Posterior vena cava (tissue), 2 donors: ENCODE results near the gene SPINT2. TPM values are rescaled to one million over a fixed set of nuclear protein-coding genes. Genes with fewer than 3 reads are reported as not detected.

Experiments used
- DNase-seq: peaks from one replicate; pipeline ENCODE4 v3.0.0-alpha.2; 2020; ENCODE audit warnings: low spot score
- intact Hi-C, 2 donors: fragments of 100-400 bp; cut with DNase I; formaldehyde crosslinking; loops; one replicate each; pipeline versions ENCODE4 v1.14.1 to v1.14.2; 2022 to 2023
- total RNA-seq, 2 donors: library from RNA; stranded (reverse); fragmentation: NEBNext Ultra II Directional; extraction: Animal tissue kit (Norgen Biotek cat#: 25700); gene quantifications; one replicate each; pipeline ENCODE4 v1.2.1, GENCODE V29; 2021
- donor health status: DM: yes; HTN: yes; CAD: no.
- donor health status: DM: yes; HTN: yes; CAD: no.

The SPINT2 gene
- total RNA-seq, 2 donors from 2014 or later, result 25.1 to 39.7 TPM

DNA sequence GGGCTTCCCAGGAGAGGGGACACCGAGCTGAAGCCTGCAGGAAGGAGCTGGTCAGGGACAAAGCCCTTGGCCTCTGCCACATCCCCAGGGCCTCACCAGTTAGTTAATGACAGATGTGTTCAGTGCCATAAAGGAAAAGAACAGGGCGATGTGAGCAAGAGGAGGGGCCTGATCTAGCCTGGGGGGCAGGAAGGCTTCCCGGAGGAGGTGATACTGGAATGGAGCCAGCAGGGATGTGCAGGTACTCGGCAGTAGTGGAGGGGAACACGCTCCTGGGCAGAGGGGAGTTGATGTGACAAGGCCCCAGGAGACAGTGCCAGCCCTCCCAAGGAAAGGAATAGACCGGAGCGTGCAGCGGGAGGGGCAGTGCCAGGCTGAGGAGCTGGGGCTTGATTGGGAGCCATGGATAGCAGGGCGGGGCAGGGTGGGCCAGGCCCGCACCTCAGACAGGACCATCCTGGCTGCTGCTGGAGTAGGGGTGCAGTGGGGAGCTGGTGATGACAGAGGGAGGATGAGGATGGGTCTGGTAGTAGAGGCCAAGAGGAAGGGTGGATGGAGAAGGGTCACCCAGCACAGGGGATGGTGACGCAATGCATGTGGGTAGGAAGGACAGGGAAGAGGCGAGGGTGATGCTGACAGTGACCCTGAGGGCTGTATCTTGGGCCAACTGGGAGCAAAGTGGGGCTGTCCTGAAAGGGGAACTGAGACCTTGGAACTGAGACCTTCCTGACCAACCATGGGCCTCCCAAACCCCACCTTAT is 43.8 kb downstream of the SPINT2 start:
- DNase-seq, result no peak
- intact Hi-C loops, result no loop called here

DNA sequence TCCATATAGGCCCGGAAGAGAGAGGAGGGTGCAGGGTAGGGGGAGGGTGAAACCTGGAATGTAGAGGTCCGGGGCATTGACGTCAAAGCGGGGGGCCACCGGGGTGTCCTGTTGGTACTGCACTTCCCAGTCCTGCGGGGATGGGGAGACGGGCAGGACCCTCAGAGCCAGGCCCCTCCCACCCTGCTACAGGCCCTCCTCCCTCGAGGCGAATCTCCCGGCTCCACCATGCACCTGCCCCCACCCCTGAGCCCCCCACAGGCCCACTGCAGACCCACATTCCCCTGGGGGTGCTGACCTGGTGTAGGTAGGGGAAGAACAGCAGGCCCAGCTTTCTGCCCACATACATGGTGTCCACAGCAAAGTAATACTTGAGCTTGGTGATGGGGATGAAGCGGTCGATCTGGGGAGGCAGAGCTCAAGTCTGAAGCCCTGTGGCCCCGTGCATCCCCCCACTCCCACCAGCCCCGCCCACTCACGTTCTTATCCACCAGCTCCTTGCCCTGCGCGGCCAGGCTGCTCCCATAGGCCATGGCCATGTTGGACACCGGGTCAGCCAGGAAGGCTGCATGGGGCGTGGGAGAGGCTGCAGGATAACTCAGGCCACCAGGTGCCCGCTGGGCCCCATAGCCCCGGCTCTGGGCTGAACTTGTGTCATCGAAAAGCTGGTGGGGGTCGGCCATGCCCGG is 44.7 kb downstream of the SPINT2 start:
- no peak for DNase-seq
- intact Hi-C loops, result no loop called here

DNA sequence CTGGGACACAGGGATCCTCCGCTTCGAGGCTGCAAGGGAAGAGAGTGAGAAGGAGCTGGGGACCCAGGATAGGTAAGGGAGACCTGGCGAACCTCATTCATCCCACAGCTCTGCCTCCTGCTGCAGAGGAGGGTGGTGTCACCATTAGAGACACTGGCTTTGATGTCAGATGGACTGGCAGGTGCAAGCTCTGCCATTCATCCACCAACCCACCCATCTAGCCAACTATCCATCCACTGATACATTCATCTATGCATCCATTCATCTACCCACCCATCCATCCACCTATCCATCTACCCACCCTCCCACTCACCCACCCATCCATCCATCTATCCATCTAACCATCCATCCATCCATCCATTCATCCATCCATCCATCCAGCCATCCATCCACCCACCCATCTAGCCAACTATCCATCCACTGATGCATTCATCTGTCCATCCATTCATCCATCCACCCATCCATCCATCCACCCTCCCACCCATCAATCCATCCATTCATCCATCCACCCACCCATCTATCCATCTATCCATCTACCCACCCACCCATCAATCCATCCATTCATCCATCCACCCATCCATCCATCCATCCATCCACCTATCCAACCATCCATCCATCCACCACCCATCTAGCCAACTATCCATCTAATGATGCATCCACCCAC is 45.4 kb downstream of the SPINT2 start:
- intact Hi-C loops, result no loop called here
- DNase-seq, result no peak

DNA sequence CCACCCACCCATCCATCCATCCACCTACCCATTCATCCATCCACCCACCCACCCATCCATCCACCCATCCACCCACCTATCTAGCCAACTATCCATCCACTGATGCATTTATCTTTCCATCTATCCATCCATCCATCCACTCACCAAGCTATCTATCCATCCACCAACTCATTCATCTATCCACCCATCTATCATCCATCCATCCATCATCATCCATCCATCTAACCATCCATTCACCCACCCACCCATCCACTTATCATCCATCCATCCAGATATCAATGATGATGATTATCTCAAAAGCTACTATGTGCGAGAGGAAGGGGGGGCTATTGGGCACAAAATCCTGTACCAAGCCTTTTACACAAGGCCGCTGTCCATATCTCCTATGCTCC is 45.9 kb downstream of the SPINT2 start:
- intact Hi-C loops, result no loop called here
- DNase-seq, result no peak

DNA sequence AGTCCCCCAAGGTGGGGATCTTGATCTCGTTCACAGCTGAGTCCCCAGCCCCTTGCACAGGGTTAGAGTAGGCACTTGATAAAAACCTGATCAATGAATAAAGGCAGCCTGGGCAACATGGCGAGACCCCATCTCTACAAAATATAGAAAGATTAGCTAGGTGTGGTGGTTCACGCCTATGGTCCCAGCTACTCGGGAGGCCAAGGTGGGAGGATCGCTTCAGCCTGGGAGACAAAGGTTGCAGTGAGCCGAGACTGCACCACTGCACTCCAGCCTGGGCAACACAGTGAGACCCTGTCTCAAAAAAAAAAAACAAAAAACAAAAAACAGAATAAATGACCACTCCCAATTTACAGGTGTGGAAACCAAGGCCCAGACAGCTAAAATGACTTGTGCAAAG is 46.6 kb downstream of the SPINT2 start:
- no peak for DNase-seq
- intact Hi-C loops, result no loop called here

DNA sequence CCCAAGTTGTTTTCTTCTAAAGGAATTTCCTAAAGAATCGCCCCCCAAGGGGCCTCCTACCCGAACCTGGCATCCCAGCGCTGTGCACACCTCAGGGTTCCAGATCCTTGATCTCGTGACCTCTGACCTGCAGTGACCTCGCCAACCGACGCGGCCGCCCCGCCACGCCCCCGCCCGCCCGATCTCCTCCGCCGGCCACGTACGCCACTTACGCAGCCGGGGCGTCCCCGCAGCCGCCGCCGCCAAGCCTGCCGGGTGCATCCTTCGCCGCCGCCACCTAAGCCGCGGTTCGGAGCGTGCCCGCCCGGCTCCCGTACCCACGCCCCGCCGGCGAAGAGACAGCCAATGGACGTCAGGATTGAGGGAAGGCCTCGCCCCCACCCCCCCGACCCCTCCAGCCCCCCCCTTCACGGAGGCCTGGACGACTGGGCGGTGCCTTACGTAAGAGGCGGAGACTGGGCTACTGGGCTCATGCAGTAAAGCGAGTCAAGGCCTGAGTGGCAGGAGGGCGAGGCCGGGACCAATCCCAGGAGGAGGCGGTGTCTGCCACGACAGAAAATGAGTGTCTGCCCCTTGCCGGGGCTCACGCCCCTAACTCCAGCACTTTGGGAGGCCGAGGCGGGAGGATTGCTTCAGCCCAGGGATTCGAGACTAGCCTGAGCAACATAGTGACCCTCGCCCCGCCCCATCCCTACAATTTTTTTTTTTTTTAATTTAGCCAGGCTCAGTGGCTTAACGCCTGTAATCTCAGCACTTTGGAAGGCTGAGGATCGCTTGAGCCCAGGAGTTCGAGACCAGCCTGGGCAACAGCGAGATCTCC is 51.5 kb downstream of the SPINT2 start, which contains the start of gene YIF1B:
Gene YIF1B, minus strand, starts transcription at position 291 of the 820 bp plus-strand sequence. Its CDS starts 30 bp downstream, at position 261.
- intact Hi-C loops, result no loop called here
- peak; percentile 99 for DNase-seq

DNA sequence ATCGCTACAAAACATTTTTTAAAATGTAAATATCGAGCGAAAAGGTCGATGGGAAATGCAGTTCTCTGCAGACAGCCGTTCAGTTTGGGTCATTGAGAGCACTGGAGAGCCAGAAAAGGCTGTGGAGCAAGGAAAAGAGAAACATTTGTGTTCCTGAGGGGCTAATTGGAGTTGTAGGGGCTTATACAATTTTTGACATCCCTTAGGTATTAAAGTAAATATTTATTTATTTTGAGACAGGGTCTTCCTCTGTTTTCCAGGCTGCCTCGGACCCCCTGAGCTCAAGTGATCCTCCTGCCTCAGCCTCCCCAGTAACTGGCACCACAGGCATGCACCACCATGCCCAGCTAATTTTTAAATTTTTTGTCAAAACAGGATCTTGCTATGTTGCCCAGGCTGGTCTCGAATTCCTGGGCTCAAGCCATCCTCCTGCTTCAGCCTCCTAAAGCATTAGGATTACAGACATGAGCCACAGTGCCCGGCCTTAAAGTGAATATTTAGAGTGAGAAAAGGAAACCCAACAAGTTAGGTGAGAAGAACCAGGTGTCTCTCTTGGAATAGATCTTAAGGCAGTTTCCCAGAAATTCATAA is 52.2 kb downstream of the SPINT2 start:
- intact Hi-C loops, result no loop called here
- DNase-seq, result no peak

DNA sequence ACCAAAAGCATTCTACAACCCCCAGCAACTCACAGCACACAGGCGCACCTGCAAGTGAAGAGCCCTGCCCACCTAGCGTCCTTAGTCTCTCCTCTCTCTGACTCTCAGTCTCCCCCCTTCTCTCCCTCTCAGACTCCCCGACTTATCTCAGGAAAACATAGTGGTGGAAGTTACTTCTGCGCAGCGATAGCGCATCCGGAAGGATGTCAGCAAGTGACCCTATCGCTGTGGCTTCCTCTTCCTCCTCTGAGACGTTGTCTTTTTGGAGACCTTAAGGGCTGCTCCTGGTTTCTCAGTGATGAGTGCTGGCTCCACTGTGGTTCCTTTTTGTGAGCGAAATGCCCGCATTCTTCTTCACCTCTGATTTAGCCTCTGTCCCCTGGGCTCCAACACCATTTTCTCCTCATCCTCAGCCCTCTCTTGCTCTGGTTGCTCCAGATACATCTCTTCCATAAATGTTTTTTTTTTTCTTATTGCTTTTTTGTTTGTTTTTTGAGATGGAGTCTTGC is 52.8 kb downstream of the SPINT2 start:
- DNase-seq, result no peak
- intact Hi-C loops, result no loop called here

DNA sequence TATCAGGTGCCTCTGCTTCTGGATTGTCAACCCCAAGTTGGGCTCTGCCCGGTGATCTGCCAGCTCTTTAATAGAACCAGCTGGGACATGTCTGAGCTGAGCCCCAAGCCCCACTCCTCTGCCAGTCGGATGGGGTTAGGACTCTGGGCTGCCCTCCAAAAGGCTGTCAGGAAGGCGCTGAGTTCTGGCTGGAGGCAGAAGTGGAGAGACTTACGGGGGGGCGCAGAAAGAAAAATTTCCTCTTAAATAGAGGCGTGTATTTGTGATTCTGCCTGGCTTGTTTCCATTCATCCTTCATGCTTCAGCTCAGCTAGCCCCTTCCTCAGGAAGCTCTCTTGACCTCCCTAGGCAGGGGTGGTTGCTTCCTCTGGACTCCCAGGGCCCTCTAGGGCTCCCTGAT is 54.3 kb downstream of the SPINT2 start:
- no peak for DNase-seq
- intact Hi-C loops, result no loop called here

DNA sequence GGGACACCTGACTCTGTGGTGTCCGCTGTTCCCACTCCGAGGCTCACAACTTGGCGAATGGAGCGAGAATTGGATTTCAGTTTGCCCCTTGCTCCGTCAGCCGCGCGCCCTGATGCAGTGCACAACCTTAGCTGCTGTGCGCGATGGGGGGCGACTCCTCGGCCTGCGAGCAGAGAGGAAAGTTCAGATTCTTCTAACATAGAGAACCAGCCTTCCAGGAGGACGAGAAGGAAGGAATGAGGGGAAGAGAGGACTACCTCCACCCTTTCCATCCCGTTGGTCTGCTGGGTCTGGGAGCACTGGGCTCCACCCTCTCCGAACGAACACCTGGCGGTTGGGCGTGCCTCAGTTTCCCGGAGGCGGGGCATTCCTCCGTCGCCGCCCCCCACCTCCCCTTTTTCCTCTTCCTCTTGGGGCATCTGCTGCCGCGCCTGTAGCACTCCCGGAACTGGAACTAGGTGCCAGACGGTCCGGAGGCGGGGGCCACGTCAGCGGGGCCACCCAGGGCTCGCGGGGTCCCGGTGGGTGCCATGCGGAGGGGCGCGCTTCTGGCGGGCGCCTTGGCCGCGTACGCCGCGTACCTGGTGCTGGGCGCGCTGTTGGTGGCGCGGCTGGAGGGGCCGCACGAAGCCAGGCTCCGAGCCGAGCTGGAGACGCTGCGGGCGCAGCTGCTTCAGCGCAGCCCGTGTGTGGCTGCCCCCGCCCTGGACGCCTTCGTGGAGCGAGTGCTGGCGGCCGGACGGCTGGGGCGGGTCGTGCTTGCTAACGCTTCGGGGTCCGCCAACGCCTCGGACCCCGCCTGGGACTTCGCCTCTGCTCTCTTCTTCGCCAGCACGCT is 55.3 kb downstream of the SPINT2 start, which contains the start of gene KCNK6:
Gene KCNK6, plus strand, starts transcription at position 425 of the 838 bp plus-strand sequence. Its CDS starts 106 bp downstream, at position 531.
- peak; percentile 88 for DNase-seq
- intact Hi-C loops, result loop anchor here (5.0 kb wide), 2 partner anchors 67 to 82 kb away; no protein-coding TSS in a partner anchor

DNA sequence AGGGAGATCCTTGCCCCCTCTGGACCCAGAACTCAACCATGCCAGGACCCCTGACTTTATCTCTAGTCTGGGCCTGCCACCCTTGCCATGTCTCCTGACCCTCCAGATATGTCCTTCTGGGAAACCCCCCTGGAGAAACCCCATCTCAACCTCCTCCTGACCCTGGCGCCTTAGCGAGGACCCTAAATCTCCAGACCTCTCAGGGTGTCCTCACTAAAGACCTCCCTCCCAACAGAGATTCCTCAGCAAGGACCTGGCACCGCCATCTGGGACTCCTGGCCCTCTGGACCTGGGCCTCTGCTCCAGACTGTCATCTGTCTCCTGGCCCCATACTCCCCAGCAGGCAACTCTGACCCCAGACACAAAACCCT is 56.6 kb downstream of the SPINT2 start:
- intact Hi-C loops, result loop anchor here (5.0 kb wide), 2 partner anchors 69 to 84 kb away; no protein-coding TSS in a partner anchor
- no peak for DNase-seq

DNA sequence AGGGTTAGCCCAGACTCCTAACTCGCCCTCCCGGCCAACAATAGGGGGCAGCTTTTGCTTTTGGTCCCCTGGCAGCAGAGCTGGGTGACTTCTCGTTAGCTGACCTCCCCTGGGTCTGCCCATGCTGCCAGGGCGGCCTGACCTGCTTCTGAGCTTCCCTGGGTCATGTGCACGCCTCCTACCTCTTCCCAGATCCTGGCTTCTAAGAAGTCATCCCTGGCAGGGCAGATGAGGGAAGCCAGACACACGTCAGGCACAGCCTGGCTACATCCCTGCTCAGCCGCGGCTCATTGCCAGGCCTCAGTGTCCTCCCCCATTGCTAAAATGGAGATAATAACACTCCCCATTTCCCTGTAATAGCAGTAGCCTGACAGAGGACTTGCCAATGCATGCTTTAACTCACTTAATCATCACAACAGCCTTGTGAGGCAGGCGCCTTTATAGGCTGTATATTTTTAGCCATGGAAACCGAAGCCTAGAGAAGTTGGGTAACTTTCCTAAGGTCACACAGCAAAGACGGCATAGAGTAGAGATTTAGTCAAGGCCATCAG is 57.3 kb downstream of the SPINT2 start:
- DNase-seq, result peak; percentile 93
- intact Hi-C loops, result loop anchor here (5.0 kb wide), 2 partner anchors 69 to 84 kb away; no protein-coding TSS in a partner anchor

DNA sequence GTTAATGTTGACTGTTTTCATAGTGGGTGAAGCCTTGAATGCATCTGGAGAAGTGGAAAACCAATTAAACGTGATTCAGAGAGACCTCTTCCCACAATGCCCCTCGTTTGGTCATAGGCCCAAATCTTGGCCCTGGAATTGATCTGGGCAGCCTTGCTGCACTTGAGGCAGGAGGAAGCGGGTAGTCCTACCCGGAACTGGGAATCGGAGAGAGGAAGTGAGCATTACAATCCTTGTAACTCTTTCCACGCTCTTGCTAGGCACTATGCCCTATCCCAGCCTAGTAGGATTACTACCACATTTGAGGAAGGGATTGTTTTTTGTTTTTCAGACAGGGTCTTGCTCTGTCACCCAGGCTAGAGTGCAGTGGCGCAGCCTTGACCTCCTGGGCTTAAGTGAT is 58.9 kb downstream of the SPINT2 start:
- intact Hi-C loops, result loop anchor here (5.0 kb wide), 2 partner anchors 71 to 86 kb away; no protein-coding TSS in a partner anchor
- no peak for DNase-seq

DNA sequence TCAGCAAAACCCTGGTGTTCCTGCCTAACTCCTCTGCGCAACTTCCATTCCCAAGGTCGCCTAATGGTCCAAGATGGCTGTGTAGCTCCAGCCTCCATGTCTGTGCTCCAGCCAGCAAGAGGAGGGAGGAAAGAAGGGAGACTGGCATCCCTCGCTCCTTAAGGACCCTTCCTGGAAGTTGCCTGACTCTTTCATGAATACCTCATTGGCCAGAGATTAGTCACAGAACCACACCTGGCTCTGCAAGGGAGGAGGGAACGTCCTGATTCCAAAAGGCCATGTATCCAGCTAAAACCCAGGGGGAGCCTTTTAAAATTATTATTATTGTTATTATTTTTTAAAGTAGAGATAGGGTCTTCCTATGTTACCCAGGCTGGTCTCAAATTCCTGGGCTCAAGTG is 60.1 kb downstream of the SPINT2 start:
- intact Hi-C loops, result loop anchor here (5.0 kb wide), 2 partner anchors 72 to 87 kb away; no protein-coding TSS in a partner anchor
- no peak for DNase-seq

DNA sequence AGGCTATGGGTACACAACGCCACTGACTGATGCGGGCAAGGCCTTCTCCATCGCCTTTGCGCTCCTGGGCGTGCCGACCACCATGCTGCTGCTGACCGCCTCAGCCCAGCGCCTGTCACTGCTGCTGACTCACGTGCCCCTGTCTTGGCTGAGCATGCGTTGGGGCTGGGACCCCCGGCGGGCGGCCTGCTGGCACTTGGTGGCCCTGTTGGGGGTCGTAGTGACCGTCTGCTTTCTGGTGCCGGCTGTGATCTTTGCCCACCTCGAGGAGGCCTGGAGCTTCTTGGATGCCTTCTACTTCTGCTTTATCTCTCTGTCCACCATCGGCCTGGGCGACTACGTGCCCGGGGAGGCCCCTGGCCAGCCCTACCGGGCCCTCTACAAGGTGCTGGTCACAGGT is 62.2 kb downstream of the SPINT2 start:
- DNase-seq, result no peak
- intact Hi-C loops, result no loop called here

DNA sequence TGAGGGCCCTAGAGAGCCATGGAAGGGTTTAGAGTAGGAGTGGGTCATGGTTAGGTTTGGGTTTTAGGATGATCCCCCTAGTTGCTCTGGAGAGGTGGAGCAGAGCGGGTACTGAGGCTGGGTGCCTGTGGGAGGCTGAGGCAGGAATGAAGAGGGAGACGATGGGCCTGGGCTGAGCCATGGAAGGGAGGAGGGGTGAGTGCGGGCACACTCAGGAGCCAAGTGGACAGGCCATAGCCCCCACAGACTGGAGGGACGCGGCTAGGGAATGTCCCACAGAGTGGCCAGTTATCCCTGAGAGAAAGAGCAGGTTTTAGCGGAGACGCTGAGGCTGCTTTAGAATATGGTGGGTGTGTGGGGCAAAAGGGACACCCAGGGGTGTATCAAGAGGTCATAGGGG is 65.3 kb downstream of the SPINT2 start:
- intact Hi-C loops, result loop anchor here in 1 of 2 donors (5.0 kb wide), 1 partner anchor 422 kb away; the partner anchor contains the start of genes SIPA1L3 and WDR87
- no peak for DNase-seq

DNA sequence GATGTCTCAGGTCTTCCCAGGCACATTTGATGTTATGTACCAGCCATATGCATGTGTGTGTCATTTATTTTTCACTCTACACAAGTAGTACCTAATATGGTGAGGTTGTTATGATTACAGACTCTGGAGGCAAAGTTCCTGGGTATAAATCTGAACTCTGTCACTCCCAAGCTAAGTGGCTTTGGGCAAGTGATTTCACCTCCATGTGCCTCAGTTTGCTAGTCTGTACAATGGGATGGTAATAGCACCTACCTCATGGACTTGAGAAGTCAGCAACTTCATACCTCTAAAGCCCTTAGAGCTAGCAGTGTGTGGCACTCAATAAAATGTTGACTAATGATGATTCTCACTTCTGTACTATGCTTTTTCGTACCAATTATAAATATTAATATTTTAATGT is 67.4 kb downstream of the SPINT2 start:
- intact Hi-C loops, result loop anchor here in 1 of 2 donors (5.0 kb wide), 1 partner anchor 424 kb away; the partner anchor contains the start of genes SIPA1L3 and WDR87

More for the DNA sequence above, 67.4 kb downstream of the SPINT2 start:
- no peak for DNase-seq
